Adipocyte (in vitro differentiated cells): Measurements from ENCODE around the gene MRPL40.

Experiments
- DNase-seq: peaks from one replicate; pipeline ENCODE4 v3.0.0-alpha.2; 2015; ENCODE audit warnings: low read depth
- H3K27me3 ChIP-seq: replicated peaks from 2 replicates; pipeline ENCODE4 v1.7.0; 2013; ENCODE audit warnings: mild to moderate bottlenecking, low read length, moderate library complexity; ENCODE audit not compliant: control insufficient read depth, insufficient read depth
- H3K36me3 ChIP-seq: 2 replicates; pipeline ENCODE4 v1.7.0; 2013; ENCODE audit warnings: low read length, mild to moderate bottlenecking, moderate library complexity; ENCODE audit not compliant: control insufficient read depth, insufficient read depth, severe bottlenecking
- H3K4me1 ChIP-seq: 2 replicates; pipeline ENCODE4 v1.7.0; 2013; ENCODE audit warnings: mild to moderate bottlenecking, low read length, moderate library complexity; ENCODE audit not compliant: control insufficient read depth, insufficient read depth
- H3K4me3 ChIP-seq: 2 replicates; pipeline ENCODE4 v1.7.0; 2013; ENCODE audit warnings: mild to moderate bottlenecking, low read length, moderate library complexity
- H3K9ac ChIP-seq: 2 replicates; pipeline ENCODE4 v1.7.0; 2013; ENCODE audit warnings: mild to moderate bottlenecking, low read length, moderate library complexity
- H3K9me3 ChIP-seq: 2 replicates; pipeline ENCODE4 v1.7.0; 2013; ENCODE audit warnings: mild to moderate bottlenecking, low read length, moderate library complexity; ENCODE audit not compliant: control insufficient read depth

MRPL40 gene

GRCh38 chr22:19466126-19466716 is 33.9 kb downstream of the MRPL40 start:
- H3K9ac ChIP-seq: no peak overlapping the region
- H3K4me1 ChIP-seq: peaks cover 16% of the 10 kb centered on the region
- H3K27me3 ChIP-seq: no peaks in the 10 kb centered on the region
- peaks cover 93% of the 10 kb centered on the region for H3K36me3 ChIP-seq
- H3K9me3 ChIP-seq: no peaks in the 10 kb centered on the region
- DNase-seq: no peak
- H3K4me3 ChIP-seq: no peak overlapping the region

- DNase-seq: no peak
- Histone ChIP-seq H3K9me3 (no peaks in the 10 kb centered on the region), H3K36me3 (peaks cover 94% of the 10 kb centered on the region), H3K4me1 (peaks cover 16% of the 10 kb centered on the region), H3K9ac (no peak overlapping the region), H3K27me3 (no peaks in the 10 kb centered on the region), H3K4me3 (no peak overlapping the region)
Measured at GRCh38 chr22:19466848-19467752, 34.8 kb downstream of the MRPL40 start.

GRCh38 chr22:19467912-19468311 is 35.6 kb downstream of the MRPL40 start:
- DNase-seq: no peak
- Histone ChIP-seq H3K4me3 (no peak overlapping the region), H3K4me1 (peaks cover 14% of the 10 kb centered on the region), H3K9me3 (no peaks in the 10 kb centered on the region), H3K36me3 (peaks cover 95% of the 10 kb centered on the region), H3K27me3 (no peaks in the 10 kb centered on the region), H3K9ac (no peak overlapping the region)

GRCh38 chr22:19469421-19469820 is 37.1 kb downstream of the MRPL40 start:
- peaks cover 2% of the 10 kb centered on the region for H3K4me1 ChIP-seq
- no peaks in the 10 kb centered on the region for H3K9me3 ChIP-seq
- H3K9ac ChIP-seq: no peak overlapping the region
- H3K4me3 ChIP-seq: no peak overlapping the region
- no peaks in the 10 kb centered on the region for H3K27me3 ChIP-seq
- H3K36me3 ChIP-seq: peaks cover 98% of the 10 kb centered on the region
- DNase-seq: no peak

- no peak overlapping the region for H3K9ac ChIP-seq
- no peaks in the 10 kb centered on the region for H3K27me3 ChIP-seq
- H3K4me3 ChIP-seq: no peak overlapping the region
- H3K9me3 ChIP-seq: no peaks in the 10 kb centered on the region
- H3K4me1 ChIP-seq: no peaks in the 10 kb centered on the region
- DNase-seq: no peak
- peaks cover 98% of the 10 kb centered on the region for H3K36me3 ChIP-seq
Measured at GRCh38 chr22:19470010-19470409, 37.7 kb downstream of the MRPL40 start.

GRCh38 chr22:19471572-19471971 is 39.2 kb downstream of the MRPL40 start:
- Histone ChIP-seq H3K9ac (no peak overlapping the region), H3K27me3 (no peaks in the 10 kb centered on the region), H3K36me3 (peaks cover 87% of the 10 kb centered on the region), H3K9me3 (no peaks in the 10 kb centered on the region), H3K4me3 (no peak overlapping the region), H3K4me1 (peaks cover 14% of the 10 kb centered on the region)
- no peak for DNase-seq

- no peak overlapping the region for H3K4me3 ChIP-seq
- no peak for DNase-seq
- peaks cover 16% of the 10 kb centered on the region for H3K4me1 ChIP-seq
- H3K9me3 ChIP-seq: no peaks in the 10 kb centered on the region
- no peak overlapping the region for H3K9ac ChIP-seq
- no peaks in the 10 kb centered on the region for H3K27me3 ChIP-seq
- peaks cover 80% of the 10 kb centered on the region for H3K36me3 ChIP-seq
Measured at GRCh38 chr22:19472233-19472632, 39.9 kb downstream of the MRPL40 start.

- H3K9me3 ChIP-seq: no peaks in the 10 kb centered on the region
- no peak overlapping the region for H3K9ac ChIP-seq
- H3K27me3 ChIP-seq: no peaks in the 10 kb centered on the region
- no peak for DNase-seq
- peaks cover 66% of the 10 kb centered on the region for H3K36me3 ChIP-seq
- no peak overlapping the region for H3K4me3 ChIP-seq
- H3K4me1 ChIP-seq: peaks cover 27% of the 10 kb centered on the region
Measured at GRCh38 chr22:19473578-19473977, 41.2 kb downstream of the MRPL40 start.

GRCh38 chr22:19476023-19476422 is 43.7 kb downstream of the MRPL40 start:
- H3K9me3 ChIP-seq: no peaks in the 10 kb centered on the region
- no peak for DNase-seq
- peaks cover 33% of the 10 kb centered on the region for H3K4me1 ChIP-seq
- no peaks in the 10 kb centered on the region for H3K27me3 ChIP-seq
- peak overlapping the region; percentile 12 for H3K9ac ChIP-seq
- peaks cover 42% of the 10 kb centered on the region for H3K36me3 ChIP-seq
- no peak overlapping the region for H3K4me3 ChIP-seq

GRCh38 chr22:19477321-19478044 is 45.1 kb downstream of the MRPL40 start:
- H3K36me3 ChIP-seq: peaks cover 27% of the 10 kb centered on the region
- H3K4me1 ChIP-seq: peaks cover 33% of the 10 kb centered on the region
- DNase-seq: peak; percentile 54
- H3K27me3 ChIP-seq: no peaks in the 10 kb centered on the region
- H3K9me3 ChIP-seq: no peaks in the 10 kb centered on the region
- H3K9ac ChIP-seq: peak overlapping the region; percentile 96
- H3K4me3 ChIP-seq: peak overlapping the region; percentile 99
